ENCODE data around the gene GOLGA8K.
"Not testable (repeated sequence)": the region's sequence is repeated elsewhere in the genome, so short reads cannot be mapped to it uniquely, and the experiment has no call there.

The GOLGA8K gene

GRCh38 chr15:32403192-32403591 lies at the start of gene GOLGA8K:
GOLGA8K (minus strand) TSS chr15:32403292; CDS start chr15:32403194, 98 bp downstream.
- DNase-seq = not testable (repeated sequence)

GRCh38 chr15:32440445-32440977 lies 37.4 kb upstream of the GOLGA8K start:
- DNase-seq = not testable (repeated sequence)

GRCh38 chr15:32434102-32434963 lies 31.2 kb upstream of the GOLGA8K start:
- not testable (repeated sequence) for DNase-seq

GRCh38 chr15:32427635-32428034 lies 24.5 kb upstream of the GOLGA8K start:
- DNase-seq = not testable (repeated sequence)

GRCh38 chr15:32426511-32426910 lies 23.4 kb upstream of the GOLGA8K start:
- DNase-seq = peak; percentile 0

- not testable (repeated sequence) for DNase-seq
These were observed 4.8 kb upstream of the GOLGA8K start for GRCh38 chr15:32407903-32408302.

- not testable (repeated sequence) for DNase-seq
These were observed 6.6 kb downstream of the GOLGA8K start for GRCh38 chr15:32396522-32396921.

- DNase-seq = not testable (repeated sequence)
These were observed 8.3 kb downstream of the GOLGA8K start for GRCh38 chr15:32394745-32395144.

- DNase-seq = not testable (repeated sequence)
These were observed 14.9 kb downstream of the GOLGA8K start for GRCh38 chr15:32388050-32388648.

- not testable (repeated sequence) for DNase-seq
These were observed 17.1 kb downstream of the GOLGA8K start for GRCh38 chr15:32385823-32386495.

- not testable (repeated sequence) for DNase-seq
These were observed 28.9 kb downstream of the GOLGA8K start for GRCh38 chr15:32374185-32374584.

- not testable (repeated sequence) for DNase-seq
These were observed 29.4 kb downstream of the GOLGA8K start for GRCh38 chr15:32373707-32374106.

GRCh38 chr15:32372075-32372474 lies 31.0 kb downstream of the GOLGA8K start:
- DNase-seq = not testable (repeated sequence)

- DNase-seq = not testable (repeated sequence)
These were observed 32.6 kb downstream of the GOLGA8K start for GRCh38 chr15:32370526-32370925.

- DNase-seq = not testable (repeated sequence)
These were observed 33.0 kb downstream of the GOLGA8K start for GRCh38 chr15:32370064-32370463.

- DNase-seq = not testable (repeated sequence)
These were observed 36.6 kb downstream of the GOLGA8K start for GRCh38 chr15:32366492-32366891.

- DNase-seq = not testable (repeated sequence)
These were observed 37.1 kb downstream of the GOLGA8K start for GRCh38 chr15:32365955-32366354.

- DNase-seq = not testable (repeated sequence)
These were observed 38.1 kb downstream of the GOLGA8K start for GRCh38 chr15:32364944-32365343.

GRCh38 chr15:32363449-32363848 lies 39.6 kb downstream of the GOLGA8K start:
- not testable (repeated sequence) for DNase-seq

GRCh38 chr15:32361662-32362061 lies 41.4 kb downstream of the GOLGA8K start:
- DNase-seq = not testable (repeated sequence)

GRCh38 chr15:32358462-32358861 lies 44.6 kb downstream of the GOLGA8K start:
- DNase-seq = peak; percentile 1

GRCh38 chr15:32356909-32357308 lies 46.2 kb downstream of the GOLGA8K start:
- DNase-seq = not testable (repeated sequence)

GRCh38 chr15:32352748-32353147 lies 50.3 kb downstream of the GOLGA8K start:
- DNase-seq = not testable (repeated sequence)
